ENCODE measurements around the gene MUCL3. TPM values are rescaled to one million over a fixed set of nuclear protein-coding genes. Genes with fewer than 3 reads are reported as not detected.

MUCL3 gene
- total RNA-seq, 2 experiments from 2014 or later = not detected

DNA sequence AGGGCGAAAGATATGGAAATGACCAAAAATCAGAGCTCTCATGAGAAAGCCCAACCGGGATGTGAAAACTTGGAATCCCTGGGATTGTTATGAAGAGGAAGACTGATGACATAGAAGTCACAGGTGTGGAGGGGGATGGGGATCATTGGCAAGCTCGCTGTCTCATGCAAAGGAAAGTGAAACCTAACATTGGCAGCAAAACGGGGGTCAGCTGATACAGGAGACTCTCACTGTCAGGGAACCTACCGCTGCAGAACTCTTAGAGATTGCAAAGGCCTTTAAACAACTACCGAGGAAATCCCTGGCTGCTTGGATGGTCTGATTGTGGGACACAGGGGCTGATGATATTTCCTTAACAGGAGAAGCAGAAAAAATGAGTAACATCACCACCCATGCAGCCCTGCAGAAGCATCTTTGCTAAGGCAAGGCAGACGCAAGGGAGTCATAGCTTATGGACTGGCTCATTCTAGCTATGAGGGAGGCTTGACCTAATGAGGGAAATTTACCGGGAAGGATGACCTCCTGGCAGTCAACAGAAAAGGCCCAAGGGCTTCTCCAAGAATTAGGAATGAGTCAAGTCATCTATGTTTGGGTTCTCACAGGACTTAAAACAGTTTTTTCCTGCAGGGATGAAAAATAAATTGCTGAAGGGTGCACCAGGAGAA is 49.8 kb downstream of the MUCL3 start:
- ChIA-PET CTCF (ENCODE audit: unreplicated experiment) (no interaction called here), POLR2A (no interaction called here)
- DNase-seq (ENCODE audit: low spot score) = peak; percentile 14
- intact Hi-C loops (cut with micrococcal nuclease; ENCODE audit: unreplicated experiment) = no loop called here
- peak overlapping the region; percentile 49; the same call in 1 of the 2 replicates for H2AFZ ChIP-seq (ENCODE audit: low read length)
- peak overlapping the region; percentile 40; the same call in 1 of the 2 replicates for H3K4me2 ChIP-seq (ENCODE audit: low read length)
- H3K79me2 ChIP-seq (ENCODE audit: insufficient read depth, low read depth, low read length) = no peaks in the 10 kb centered on the region
- no TSS peak for BruUV-seq (replicated peaks)
- H3K9me3 ChIP-seq (ENCODE audit: low read length) = no peaks in the 10 kb centered on the region
- H3K4me1 ChIP-seq (ENCODE audit: insufficient read depth, low read length, poor library complexity, severe bottlenecking) = peaks cover 3% of the 10 kb centered on the region
- H3K36me3 ChIP-seq (ENCODE audit: insufficient read depth, low read length) = no peaks in the 10 kb centered on the region
- no peak overlapping the region for H3K27ac ChIP-seq (ENCODE audit: low read depth, low read length, poor library complexity, severe bottlenecking)
- H4K20me1 ChIP-seq (ENCODE audit: insufficient read depth, low read length) = no peaks in the 10 kb centered on the region
- no peak overlapping the region for H3K4me3 ChIP-seq (ENCODE audit: low read depth, low read length, poor library complexity, severe bottlenecking)
- no peak for TF ChIP-seq EZH2phosphoT487 (IDR thresholded peaks at IDR 0.05; ENCODE audit: borderline replicate concordance, low read depth, low read length)
- TF ChIP-seq, protein P1, sequence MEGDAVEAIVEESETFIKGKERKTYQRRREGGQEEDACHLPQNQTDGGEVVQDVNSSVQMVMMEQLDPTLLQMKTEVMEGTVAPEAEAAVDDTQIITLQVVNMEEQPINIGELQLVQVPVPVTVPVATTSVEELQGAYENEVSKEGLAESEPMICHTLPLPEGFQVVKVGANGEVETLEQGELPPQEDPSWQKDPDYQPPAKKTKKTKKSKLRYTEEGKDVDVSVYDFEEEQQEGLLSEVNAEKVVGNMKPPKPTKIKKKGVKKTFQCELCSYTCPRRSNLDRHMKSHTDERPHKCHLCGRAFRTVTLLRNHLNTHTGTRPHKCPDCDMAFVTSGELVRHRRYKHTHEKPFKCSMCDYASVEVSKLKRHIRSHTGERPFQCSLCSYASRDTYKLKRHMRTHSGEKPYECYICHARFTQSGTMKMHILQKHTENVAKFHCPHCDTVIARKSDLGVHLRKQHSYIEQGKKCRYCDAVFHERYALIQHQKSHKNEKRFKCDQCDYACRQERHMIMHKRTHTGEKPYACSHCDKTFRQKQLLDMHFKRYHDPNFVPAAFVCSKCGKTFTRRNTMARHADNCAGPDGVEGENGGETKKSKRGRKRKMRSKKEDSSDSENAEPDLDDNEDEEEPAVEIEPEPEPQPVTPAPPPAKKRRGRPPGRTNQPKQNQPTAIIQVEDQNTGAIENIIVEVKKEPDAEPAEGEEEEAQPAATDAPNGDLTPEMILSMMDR (conservative IDR thresholded peaks at IDR 0.05; ENCODE audit: low read length) = no peak
- no peaks in the 10 kb centered on the region for H3K9me2 ChIP-seq (ENCODE audit: insufficient read depth, low read length)

DNA sequence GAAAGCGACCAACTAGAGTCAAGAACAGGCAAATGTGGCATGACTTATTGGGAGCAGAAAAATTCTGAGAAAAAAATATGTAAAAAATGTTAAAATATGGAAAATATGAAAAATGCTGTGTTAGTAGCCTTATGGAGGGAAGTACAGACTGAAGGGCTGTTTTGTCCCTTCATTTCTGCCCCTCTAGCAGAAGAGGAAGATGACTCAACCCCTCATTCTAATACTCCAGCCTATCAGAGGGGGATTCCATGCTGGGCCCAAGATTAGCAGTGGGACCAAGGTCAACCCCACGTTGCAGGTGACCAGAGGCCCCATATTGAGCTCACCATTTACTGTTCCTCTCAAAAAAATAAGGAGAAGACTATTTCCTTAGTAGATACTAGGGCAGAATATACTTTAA is 51.1 kb downstream of the MUCL3 start:
- no peak overlapping the region for H2AFZ ChIP-seq (ENCODE audit: low read length)
- no TSS peak for BruUV-seq (replicated peaks)
- H3K36me3 ChIP-seq (ENCODE audit: insufficient read depth, low read length) = no peaks in the 10 kb centered on the region
- TF ChIP-seq EZH2phosphoT487 (IDR thresholded peaks at IDR 0.05; ENCODE audit: borderline replicate concordance, low read depth, low read length) = no peak
- TF ChIP-seq, protein P1 (conservative IDR thresholded peaks at IDR 0.05; ENCODE audit: low read length) = no peak
- no peaks in the 10 kb centered on the region for H4K20me1 ChIP-seq (ENCODE audit: insufficient read depth, low read length)
- H3K27ac ChIP-seq (ENCODE audit: low read depth, low read length, poor library complexity, severe bottlenecking) = no peak overlapping the region
- no peak overlapping the region for H3K4me3 ChIP-seq (ENCODE audit: low read depth, low read length, poor library complexity, severe bottlenecking)
- H3K9me2 ChIP-seq (ENCODE audit: insufficient read depth, low read length) = no peaks in the 10 kb centered on the region
- DNase-seq (ENCODE audit: low spot score) = no peak
- H3K4me2 ChIP-seq (ENCODE audit: low read length) = no peak overlapping the region
- no peaks in the 10 kb centered on the region for H3K9me3 ChIP-seq (ENCODE audit: low read length)
- POLR2A ChIA-PET = interaction anchor here (0.7 to 1.1 kb wide), 2 partner anchors 14 to 104 kb away, joined by 3 to 6 read pairs; no protein-coding TSS in a partner anchor
- peaks cover 3% of the 10 kb centered on the region for H3K4me1 ChIP-seq (ENCODE audit: insufficient read depth, low read length, poor library complexity, severe bottlenecking)
- intact Hi-C loops (cut with micrococcal nuclease; ENCODE audit: unreplicated experiment) = no loop called here
- no peaks in the 10 kb centered on the region for H3K79me2 ChIP-seq (ENCODE audit: insufficient read depth, low read depth, low read length)
- CTCF ChIA-PET (ENCODE audit: unreplicated experiment) = no interaction called here

DNA sequence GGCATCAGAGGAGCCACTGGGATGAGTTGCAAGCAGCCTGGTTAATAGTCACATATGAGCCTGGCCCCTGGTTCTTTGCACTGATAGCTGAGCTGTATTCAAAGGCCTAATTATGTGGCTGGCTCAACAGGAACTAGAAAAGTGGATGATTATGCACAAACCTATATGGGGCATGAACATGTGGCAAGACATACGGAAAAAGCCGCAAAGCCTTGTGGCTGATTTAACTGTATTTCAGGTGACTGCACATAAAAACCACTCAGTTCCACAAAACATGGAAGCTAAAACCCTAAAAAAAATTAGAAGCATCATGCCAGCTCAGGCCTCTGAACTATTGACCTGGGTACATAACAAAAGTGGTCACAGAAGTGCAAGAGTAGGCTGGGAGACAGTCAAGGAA is 56.5 kb downstream of the MUCL3 start:
- no peak overlapping the region for H3K27ac ChIP-seq (ENCODE audit: low read depth, low read length, poor library complexity, severe bottlenecking)
- H3K36me3 ChIP-seq (ENCODE audit: insufficient read depth, low read length) = no peaks in the 10 kb centered on the region
- DNase-seq (ENCODE audit: low spot score) = no peak
- H3K4me2 ChIP-seq (ENCODE audit: low read length) = no peak overlapping the region
- no peak overlapping the region for H3K4me3 ChIP-seq (ENCODE audit: low read depth, low read length, poor library complexity, severe bottlenecking)
- no peaks in the 10 kb centered on the region for H3K9me3 ChIP-seq (ENCODE audit: low read length)
- ChIA-PET POLR2A (no interaction called here), CTCF (ENCODE audit: unreplicated experiment) (interaction anchor here (0.6 kb wide), 1 partner anchor 11 kb away, joined by 3 read pairs; no protein-coding TSS in a partner anchor)
- H3K9me2 ChIP-seq (ENCODE audit: insufficient read depth, low read length) = no peaks in the 10 kb centered on the region
- H3K79me2 ChIP-seq (ENCODE audit: insufficient read depth, low read depth, low read length) = no peaks in the 10 kb centered on the region
- intact Hi-C loops (cut with micrococcal nuclease; ENCODE audit: unreplicated experiment) = no loop called here
- TF ChIP-seq EZH2phosphoT487 (IDR thresholded peaks at IDR 0.05; ENCODE audit: borderline replicate concordance, low read depth, low read length) = no peak
- TF ChIP-seq, protein P1 (conservative IDR thresholded peaks at IDR 0.05; ENCODE audit: low read length) = no peak
- H3K4me1 ChIP-seq (ENCODE audit: insufficient read depth, low read length, poor library complexity, severe bottlenecking) = no peaks in the 10 kb centered on the region
- no peaks in the 10 kb centered on the region for H4K20me1 ChIP-seq (ENCODE audit: insufficient read depth, low read length)
- H2AFZ ChIP-seq (ENCODE audit: low read length) = no peak overlapping the region
- no TSS peak for BruUV-seq (replicated peaks)

All from OCI-LY7 (cell line).